Lower leg skin (tissue), 3 donors: ENCODE results near the gene POGZ.

Source experiments
- CTCF ChIP-seq, 3 donors: fragments of 450-650 bp; IDR thresholded peaks; one replicate each; pipeline ENCODE4 v1.5.1; 2016; ENCODE audit warnings: antibody characterized with exemption in 3 of 3, mild to moderate bottlenecking in 3 of 3, moderate library complexity in 2 of 3
- POLR2A ChIP-seq, 2 donors: fragments of 450-650 bp; IDR thresholded peaks; one replicate each; pipeline ENCODE4 v1.6.1; 2016 to 2017; ENCODE audit warnings: antibody characterized with exemption in 2 of 2, mild to moderate bottlenecking in 1 of 2, moderate library complexity in 1 of 2

GRCh38 chr1:151508833-151509232 lies 49.5 kb upstream of the POGZ start:
- TF ChIP-seq CTCF (IDR thresholded peaks at IDR 0.05) (no peak), POLR2A (IDR thresholded peaks at IDR 0.05) (no peak)
